Ovary (tissue), 3 donors: ENCODE measurements around the gene EPS8L3.

ENCODE experiments used
- CTCF ChIP-seq, 3 donors: fragments of 450-650 bp in 2 of 3; fragments of 200-600 bp in 1 of 3; IDR thresholded peaks; one replicate each; pipeline versions ENCODE4 v1.5.1 to v1.8.0; 2016 to 2022; ENCODE audit warnings: antibody characterized with exemption in 3 of 3, mild to moderate bottlenecking in 1 of 3
- POLR2A ChIP-seq: fragments of 450-650 bp; IDR thresholded peaks from one replicate; pipeline ENCODE4 v1.6.1; 2017; ENCODE audit warnings: antibody characterized with exemption, mild to moderate bottlenecking, moderate library complexity
- donor health status: DM: no; HTN: no; CAD: no.

GRCh38 chr1:109750241-109750882 lies 13.4 kb downstream of the EPS8L3 start:
- TF ChIP-seq CTCF (IDR thresholded peaks at IDR 0.05) = no peak
- TF ChIP-seq POLR2A = no peak
